CD4-positive, CD25-positive, alpha-beta regulatory T cell (primary cell): Measurements from ENCODE around the gene DCDC2C. TPM values are rescaled to one million over a fixed set of nuclear protein-coding genes. Genes with fewer than 3 reads are reported as not detected.
A peak's percentile ranks its signal among the peaks of the same experiment; 100 is the strongest.

Experiments used
- ATAC-seq, 2 donors: fragments of 150-1000 bp; cut with Tn5 transposase; one replicate each; pipeline ENCODE4 v1.10.0; 2021; ENCODE audit warnings: low read depth in 2 of 2, moderate number of reproducible peaks in 2 of 2, moderate library complexity in 1 of 2
- DNase-seq, 3 donors: peaks; one replicate each; pipeline versions ENCODE4 v3.0.0 to v3.0.0-alpha.2; 2012 to 2022; ENCODE audit warnings: mixed read lengths in 1 of 3
- H3K27ac ChIP-seq: one replicate; pipeline ENCODE4 v1.7.0; 2013; ENCODE audit warnings: mild to moderate bottlenecking, low read length; ENCODE audit not compliant: insufficient read depth, poor library complexity, severe bottlenecking
- H3K27me3 ChIP-seq: one replicate; pipeline ENCODE4 v1.7.0; 2013; ENCODE audit warnings: low read length; ENCODE audit not compliant: control insufficient read depth, insufficient read depth
- H3K36me3 ChIP-seq: one replicate; pipeline ENCODE4 v1.7.0; 2013; ENCODE audit warnings: mild to moderate bottlenecking, low read length, moderate library complexity; ENCODE audit not compliant: control insufficient read depth, insufficient read depth
- H3K4me1 ChIP-seq: 2 replicates; pipeline ENCODE4 v1.7.0; 2013; ENCODE audit warnings: mild to moderate bottlenecking, low read length; ENCODE audit not compliant: insufficient read depth, control insufficient read depth, poor library complexity, severe bottlenecking
- H3K4me3 ChIP-seq: one replicate; pipeline ENCODE4 v1.7.0; 2013; ENCODE audit warnings: low read depth, mild to moderate bottlenecking, low read length, moderate library complexity
- H3K9me3 ChIP-seq, 2 experiments: 1 replicate in 1 of 2; 2 replicates in 1 of 2; pipeline ENCODE4 v1.7.0; 2013; ENCODE audit warnings: low read length in 2 of 2, mild to moderate bottlenecking in 1 of 2, moderate library complexity in 1 of 2; ENCODE audit not compliant: control insufficient read depth in 2 of 2
- H3K27ac Mint-ChIP-seq, 3 donors: one replicate each; pipeline ENCODE4 v1.8.0; 2020 to 2022; ENCODE audit warnings: mild to moderate bottlenecking in 3 of 3, mixed read lengths in 3 of 3, moderate library complexity in 2 of 3
- H3K27me3 Mint-ChIP-seq: one replicate; pipeline ENCODE4 v1.8.0; 2022; ENCODE audit warnings: mild to moderate bottlenecking, mixed read lengths
- H3K36me3 Mint-ChIP-seq: one replicate; pipeline ENCODE4 v1.8.0; 2020; ENCODE audit warnings: mixed read lengths
- H3K4me1 Mint-ChIP-seq, 4 donors: one replicate each; pipeline ENCODE4 v1.8.0; 2020 to 2022; ENCODE audit warnings: mixed read lengths in 4 of 4, mild to moderate bottlenecking in 1 of 4
- H3K4me3 Mint-ChIP-seq, 4 donors: one replicate each; pipeline ENCODE4 v1.8.0; 2020 to 2022; ENCODE audit warnings: mild to moderate bottlenecking in 4 of 4, mixed read lengths in 4 of 4, moderate library complexity in 3 of 4
- H3K9me3 Mint-ChIP-seq, 7 donors: one replicate each; pipeline ENCODE4 v1.8.0; 2020 to 2022; ENCODE audit warnings: mixed read lengths in 7 of 7, mild to moderate bottlenecking in 3 of 7, moderate library complexity in 2 of 7
- polyA plus RNA-seq, 4 donors: library from polyadenylated mRNA; unstranded; fragments of 300-500 nt; fragmentation: Illumina TruSeq; gene quantifications; one replicate each; pipeline ENCODE4 v1.2.3, GENCODE V29; 2021
- total RNA-seq: library from RNA; stranded (reverse); gene quantifications from one replicate; pipeline ENCODE4 v1.2.3, GENCODE V29; 2022

The DCDC2C gene
- total and polyA plus RNA-seq, 5 donors from 2014 or later, result not detected

GRCh38 chr2:3742743-3743508 is 39.6 kb downstream of the DCDC2C start:
- H3K4me1 Mint-ChIP-seq, result no peaks in the 10 kb centered on the region
- H3K4me3 Mint-ChIP-seq, result no peak overlapping the region
- no peaks in the 10 kb centered on the region for H3K36me3 ChIP-seq
- no peak overlapping the region for H3K4me3 ChIP-seq
- no peaks in the 10 kb centered on the region for H3K36me3 Mint-ChIP-seq
- DNase-seq, result no peak
- H3K27me3 Mint-ChIP-seq, result peaks cover 13% of the 10 kb centered on the region
- no peak for ATAC-seq
- no peak overlapping the region for H3K27ac Mint-ChIP-seq
- H3K27ac ChIP-seq, result no peak overlapping the region
- no peaks in the 10 kb centered on the region for H3K9me3 ChIP-seq
- peaks cover 0 to 2% (median 0%) of the 10 kb centered on the region in 7 donors for H3K9me3 Mint-ChIP-seq
- no peaks in the 10 kb centered on the region for H3K27me3 ChIP-seq
- H3K4me1 ChIP-seq, result no peaks in the 10 kb centered on the region

GRCh38 chr2:3743951-3744555 is 40.7 kb downstream of the DCDC2C start:
- Mint-ChIP-seq H3K27ac (no peak overlapping the region), H3K36me3 (no peaks in the 10 kb centered on the region), H3K4me3 (no peak overlapping the region), H3K9me3 (peaks cover 0 to 2% (median 0%) of the 10 kb centered on the region in 7 donors), H3K27me3 (peaks cover 13% of the 10 kb centered on the region), H3K4me1 (no peaks in the 10 kb centered on the region)
- Histone ChIP-seq H3K9me3 (no peaks in the 10 kb centered on the region), H3K4me1 (no peaks in the 10 kb centered on the region), H3K27me3 (no peaks in the 10 kb centered on the region), H3K4me3 (no peak overlapping the region), H3K36me3 (no peaks in the 10 kb centered on the region), H3K27ac (no peak overlapping the region)
- ATAC-seq (no peak), DNase-seq (no peak)

GRCh38 chr2:3745920-3746319 is 42.5 kb downstream of the DCDC2C start:
- no peaks in the 10 kb centered on the region for H3K4me1 ChIP-seq
- H3K4me3 ChIP-seq, result no peak overlapping the region
- peaks cover 13% of the 10 kb centered on the region for H3K27me3 Mint-ChIP-seq
- ATAC-seq (no peak), DNase-seq (no peak)
- H3K36me3 ChIP-seq, result no peaks in the 10 kb centered on the region
- no peak overlapping the region for H3K27ac ChIP-seq
- no peaks in the 10 kb centered on the region for H3K27me3 ChIP-seq
- H3K4me3 Mint-ChIP-seq, result no peak overlapping the region
- H3K9me3 ChIP-seq, result no peaks in the 10 kb centered on the region
- H3K9me3 Mint-ChIP-seq, result peaks cover 0 to 2% (median 0%) of the 10 kb centered on the region in 7 donors
- H3K27ac Mint-ChIP-seq, result no peak overlapping the region
- no peaks in the 10 kb centered on the region for H3K36me3 Mint-ChIP-seq
- H3K4me1 Mint-ChIP-seq, result no peaks in the 10 kb centered on the region

GRCh38 chr2:3747032-3747654 is 43.8 kb downstream of the DCDC2C start:
- peaks cover 0 to 2% (median 0%) of the 10 kb centered on the region in 7 donors for H3K9me3 Mint-ChIP-seq
- no peaks in the 10 kb centered on the region for H3K36me3 ChIP-seq
- H3K4me1 ChIP-seq, result no peaks in the 10 kb centered on the region
- no peaks in the 10 kb centered on the region for H3K36me3 Mint-ChIP-seq
- no peaks in the 10 kb centered on the region for H3K27me3 ChIP-seq
- H3K27ac Mint-ChIP-seq, result no peak overlapping the region
- H3K27ac ChIP-seq, result no peak overlapping the region
- H3K4me3 Mint-ChIP-seq, result no peak overlapping the region
- H3K4me1 Mint-ChIP-seq, result no peaks in the 10 kb centered on the region
- H3K9me3 ChIP-seq, result no peaks in the 10 kb centered on the region
- no peak overlapping the region for H3K4me3 ChIP-seq
- peaks cover 14% of the 10 kb centered on the region for H3K27me3 Mint-ChIP-seq
- ATAC-seq (no peak), DNase-seq (no peak)

- Histone ChIP-seq H3K36me3 (no peaks in the 10 kb centered on the region), H3K9me3 (no peaks in the 10 kb centered on the region), H3K27me3 (no peaks in the 10 kb centered on the region), H3K27ac (no peak overlapping the region), H3K4me1 (no peaks in the 10 kb centered on the region), H3K4me3 (no peak overlapping the region)
- Mint-ChIP-seq H3K27ac (peak overlapping the region in 1 of 3 donors; percentile 28), H3K27me3 (peaks cover 8% of the 10 kb centered on the region), H3K4me1 (no peaks in the 10 kb centered on the region), H3K4me3 (no peak overlapping the region), H3K9me3 (peaks cover 0 to 2% (median 0%) of the 10 kb centered on the region in 7 donors), H3K36me3 (no peaks in the 10 kb centered on the region)
- no peak for DNase-seq
- ATAC-seq, result no peak
Measured at GRCh38 chr2:3747826-3748225, 44.5 kb downstream of the DCDC2C start.

GRCh38 chr2:3749201-3749600 is 45.8 kb downstream of the DCDC2C start:
- no peak overlapping the region for H3K27ac Mint-ChIP-seq

GRCh38 chr2:3751251-3751650 is 47.9 kb downstream of the DCDC2C start:
- H3K27me3 Mint-ChIP-seq, result peaks cover 8% of the 10 kb centered on the region
- ATAC-seq, result no peak
- H3K4me3 Mint-ChIP-seq, result no peak overlapping the region
- Histone ChIP-seq H3K36me3 (no peaks in the 10 kb centered on the region), H3K27me3 (no peaks in the 10 kb centered on the region), H3K27ac (no peak overlapping the region), H3K4me3 (no peak overlapping the region), H3K9me3 (no peaks in the 10 kb centered on the region), H3K4me1 (no peaks in the 10 kb centered on the region)
- peaks cover 0 to 7% (median 0%) of the 10 kb centered on the region in 7 donors for H3K9me3 Mint-ChIP-seq
- no peaks in the 10 kb centered on the region for H3K36me3 Mint-ChIP-seq
- no peak for DNase-seq
- H3K4me1 Mint-ChIP-seq, result no peaks in the 10 kb centered on the region
- H3K27ac Mint-ChIP-seq, result no peak overlapping the region

More at GRCh38 chr2:3749201-3749600, 45.8 kb downstream of the DCDC2C start:
- H3K4me3 Mint-ChIP-seq, result no peak overlapping the region
- no peaks in the 10 kb centered on the region for H3K27me3 ChIP-seq
- H3K27ac ChIP-seq, result no peak overlapping the region
- no peaks in the 10 kb centered on the region for H3K4me1 Mint-ChIP-seq
- no peaks in the 10 kb centered on the region for H3K36me3 ChIP-seq
- H3K4me1 ChIP-seq, result no peaks in the 10 kb centered on the region
- no peak for ATAC-seq
- no peak for DNase-seq
- no peaks in the 10 kb centered on the region for H3K9me3 ChIP-seq
- no peaks in the 10 kb centered on the region for H3K36me3 Mint-ChIP-seq
- no peak overlapping the region for H3K4me3 ChIP-seq
- H3K9me3 Mint-ChIP-seq, result peaks cover 0 to 2% (median 0%) of the 10 kb centered on the region in 7 donors
- H3K27me3 Mint-ChIP-seq, result peaks cover 8% of the 10 kb centered on the region
